ENCODE measurements around the gene PITX3.
"Not testable (repeated sequence)": the region's sequence is repeated elsewhere in the genome, so short reads cannot be mapped to it uniquely, and the experiment has no call there.

The PITX3 gene

DNA sequence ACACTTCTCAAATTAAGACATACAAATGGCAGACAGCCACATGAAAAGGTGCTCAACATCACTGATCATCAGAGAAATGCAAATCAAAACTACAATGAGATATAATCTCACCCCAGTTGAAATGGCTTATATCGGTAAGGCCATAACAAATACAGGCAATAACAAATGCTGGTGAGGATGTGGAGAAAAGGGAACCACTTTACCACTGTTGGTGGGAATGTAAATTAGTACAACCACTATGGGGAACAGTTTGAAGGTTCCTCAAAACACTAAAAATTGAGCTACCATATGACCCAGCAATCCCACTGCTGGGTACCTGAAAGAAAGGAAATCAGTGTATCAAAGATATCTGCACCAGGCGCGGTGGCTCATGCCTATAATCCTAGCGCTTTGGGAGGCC is 27.7 kb downstream of the PITX3 start:
- not testable (repeated sequence) for H3K4me3 ChIP-seq (replicated peaks; ENCODE audit: insufficient read depth, low read length); H3K27me3 ChIP-seq (ENCODE audit: insufficient read depth, poor library complexity, severe bottlenecking); H3K27ac ChIP-seq (replicated peaks)
- peak; percentile 52; the same call in 1 of the 2 replicates for TF ChIP-seq SPI1 (IDR thresholded peaks at IDR 0.05; ENCODE audit: borderline replicate concordance, low read depth)
- peak in 1 of 2 experiments; percentile 55 for DNase-seq (ENCODE audit: low read depth in 1 of 2, low spot score in 1 of 2)

DNA sequence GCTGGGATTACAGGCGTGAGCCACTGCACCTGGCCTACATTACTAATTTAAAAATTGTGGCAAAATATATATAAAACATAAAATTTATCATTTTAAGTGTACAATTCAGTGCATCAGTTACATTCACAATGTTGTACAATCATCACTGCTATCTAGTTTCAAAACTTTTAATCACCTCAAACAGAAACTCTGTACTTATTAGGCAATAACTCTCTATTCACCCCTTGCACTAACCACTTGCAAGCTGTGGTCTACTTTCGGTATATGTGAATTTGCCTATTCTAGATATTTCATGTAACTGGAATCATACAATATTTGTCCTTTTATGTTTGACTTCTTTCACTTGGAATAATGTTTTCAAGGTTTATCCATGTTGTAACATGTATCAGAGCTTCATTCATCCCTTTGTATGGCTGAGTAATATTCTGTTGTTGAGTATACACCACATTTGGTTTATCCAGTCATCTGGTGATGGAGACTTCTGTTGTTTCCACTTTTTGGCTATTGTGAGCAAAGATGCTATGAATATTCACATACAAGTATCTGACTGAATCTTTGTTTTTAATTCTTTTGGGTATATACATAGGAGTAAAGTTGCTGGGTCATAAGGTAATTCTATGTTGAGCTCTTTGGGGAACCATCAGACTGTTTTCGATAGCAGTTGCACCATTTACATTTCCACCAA is 29.6 kb downstream of the PITX3 start:
- Histone ChIP-seq H3K4me3 (replicated peaks; ENCODE audit: insufficient read depth, low read length) (no peak overlapping the region), H3K27ac (replicated peaks) (no peak overlapping the region), H3K27me3 (ENCODE audit: insufficient read depth, poor library complexity, severe bottlenecking) (no peaks in the 10 kb centered on the region)
- DNase-seq (ENCODE audit: low read depth in 1 of 2, low spot score in 1 of 2), result no peak
- TF ChIP-seq, protein P1, sequence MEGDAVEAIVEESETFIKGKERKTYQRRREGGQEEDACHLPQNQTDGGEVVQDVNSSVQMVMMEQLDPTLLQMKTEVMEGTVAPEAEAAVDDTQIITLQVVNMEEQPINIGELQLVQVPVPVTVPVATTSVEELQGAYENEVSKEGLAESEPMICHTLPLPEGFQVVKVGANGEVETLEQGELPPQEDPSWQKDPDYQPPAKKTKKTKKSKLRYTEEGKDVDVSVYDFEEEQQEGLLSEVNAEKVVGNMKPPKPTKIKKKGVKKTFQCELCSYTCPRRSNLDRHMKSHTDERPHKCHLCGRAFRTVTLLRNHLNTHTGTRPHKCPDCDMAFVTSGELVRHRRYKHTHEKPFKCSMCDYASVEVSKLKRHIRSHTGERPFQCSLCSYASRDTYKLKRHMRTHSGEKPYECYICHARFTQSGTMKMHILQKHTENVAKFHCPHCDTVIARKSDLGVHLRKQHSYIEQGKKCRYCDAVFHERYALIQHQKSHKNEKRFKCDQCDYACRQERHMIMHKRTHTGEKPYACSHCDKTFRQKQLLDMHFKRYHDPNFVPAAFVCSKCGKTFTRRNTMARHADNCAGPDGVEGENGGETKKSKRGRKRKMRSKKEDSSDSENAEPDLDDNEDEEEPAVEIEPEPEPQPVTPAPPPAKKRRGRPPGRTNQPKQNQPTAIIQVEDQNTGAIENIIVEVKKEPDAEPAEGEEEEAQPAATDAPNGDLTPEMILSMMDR (IDR thresholded peaks at IDR 0.05; ENCODE audit: insufficient read depth, low read length), result no peak
- TF ChIP-seq GABPA (IDR thresholded peaks at IDR 0.05; ENCODE audit: low read depth) (no peak), POLR2AphosphoS5 (IDR thresholded peaks at IDR 0.05; ENCODE audit: low read depth) (no peak), SPI1 (IDR thresholded peaks at IDR 0.05; ENCODE audit: borderline replicate concordance, low read depth) (no peak)
- TF ChIP-seq, protein P2, sequence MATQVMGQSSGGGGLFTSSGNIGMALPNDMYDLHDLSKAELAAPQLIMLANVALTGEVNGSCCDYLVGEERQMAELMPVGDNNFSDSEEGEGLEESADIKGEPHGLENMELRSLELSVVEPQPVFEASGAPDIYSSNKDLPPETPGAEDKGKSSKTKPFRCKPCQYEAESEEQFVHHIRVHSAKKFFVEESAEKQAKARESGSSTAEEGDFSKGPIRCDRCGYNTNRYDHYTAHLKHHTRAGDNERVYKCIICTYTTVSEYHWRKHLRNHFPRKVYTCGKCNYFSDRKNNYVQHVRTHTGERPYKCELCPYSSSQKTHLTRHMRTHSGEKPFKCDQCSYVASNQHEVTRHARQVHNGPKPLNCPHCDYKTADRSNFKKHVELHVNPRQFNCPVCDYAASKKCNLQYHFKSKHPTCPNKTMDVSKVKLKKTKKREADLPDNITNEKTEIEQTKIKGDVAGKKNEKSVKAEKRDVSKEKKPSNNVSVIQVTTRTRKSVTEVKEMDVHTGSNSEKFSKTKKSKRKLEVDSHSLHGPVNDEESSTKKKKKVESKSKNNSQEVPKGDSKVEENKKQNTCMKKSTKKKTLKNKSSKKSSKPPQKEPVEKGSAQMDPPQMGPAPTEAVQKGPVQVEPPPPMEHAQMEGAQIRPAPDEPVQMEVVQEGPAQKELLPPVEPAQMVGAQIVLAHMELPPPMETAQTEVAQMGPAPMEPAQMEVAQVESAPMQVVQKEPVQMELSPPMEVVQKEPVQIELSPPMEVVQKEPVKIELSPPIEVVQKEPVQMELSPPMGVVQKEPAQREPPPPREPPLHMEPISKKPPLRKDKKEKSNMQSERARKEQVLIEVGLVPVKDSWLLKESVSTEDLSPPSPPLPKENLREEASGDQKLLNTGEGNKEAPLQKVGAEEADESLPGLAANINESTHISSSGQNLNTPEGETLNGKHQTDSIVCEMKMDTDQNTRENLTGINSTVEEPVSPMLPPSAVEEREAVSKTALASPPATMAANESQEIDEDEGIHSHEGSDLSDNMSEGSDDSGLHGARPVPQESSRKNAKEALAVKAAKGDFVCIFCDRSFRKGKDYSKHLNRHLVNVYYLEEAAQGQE (IDR thresholded peaks at IDR 0.05; ENCODE audit: insufficient replicate concordance, low read depth), result no peak

DNA sequence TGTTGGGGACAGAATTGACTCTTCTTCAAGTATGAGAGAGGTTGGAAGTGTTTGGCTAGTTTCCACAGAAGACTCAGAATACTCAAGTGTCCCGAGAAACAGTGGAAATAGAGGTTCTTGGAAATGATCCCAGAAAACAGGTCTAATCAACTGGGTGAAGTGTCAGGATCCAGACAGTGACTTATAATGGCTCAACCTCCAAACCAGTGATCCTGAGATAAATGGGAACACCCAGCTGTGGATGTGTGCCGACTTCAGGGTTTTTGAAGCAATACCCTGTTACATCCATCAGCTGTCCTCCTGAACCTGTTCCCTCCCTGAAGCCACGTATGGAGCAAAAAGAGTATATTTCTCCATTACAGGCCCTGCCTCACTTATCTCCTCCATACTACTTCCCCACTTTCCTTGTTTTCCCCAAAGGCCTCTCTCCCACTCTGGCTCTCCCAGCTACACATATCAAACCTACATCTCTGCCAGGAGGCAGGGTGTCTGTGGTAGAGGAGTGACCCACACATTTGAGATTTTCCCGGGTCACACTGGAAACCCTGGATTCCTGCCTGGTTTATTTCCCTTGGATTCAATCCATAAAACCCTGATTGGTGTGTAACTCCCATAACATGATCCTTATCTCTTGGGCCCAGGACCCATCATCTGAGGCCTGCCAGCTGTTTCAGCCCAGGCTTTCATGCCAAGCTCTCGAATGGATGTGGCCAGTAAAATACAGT is 32.8 kb downstream of the PITX3 start:
- no peak overlapping the region for H3K27ac ChIP-seq (replicated peaks)
- TF ChIP-seq POLR2AphosphoS5 (IDR thresholded peaks at IDR 0.05; ENCODE audit: low read depth) (no peak), SPI1 (IDR thresholded peaks at IDR 0.05; ENCODE audit: borderline replicate concordance, low read depth) (no peak), GABPA (IDR thresholded peaks at IDR 0.05; ENCODE audit: low read depth) (no peak)
- TF ChIP-seq, protein P2 (IDR thresholded peaks at IDR 0.05; ENCODE audit: insufficient replicate concordance, low read depth), result no peak
- TF ChIP-seq, protein P1 (IDR thresholded peaks at IDR 0.05; ENCODE audit: insufficient read depth, low read length), result no peak
- no peaks in the 10 kb centered on the region for H3K27me3 ChIP-seq (ENCODE audit: insufficient read depth, poor library complexity, severe bottlenecking)
- no peak for DNase-seq (ENCODE audit: low read depth in 1 of 2, low spot score in 1 of 2)
- H3K4me3 ChIP-seq (replicated peaks; ENCODE audit: insufficient read depth, low read length), result no peak overlapping the region

DNA sequence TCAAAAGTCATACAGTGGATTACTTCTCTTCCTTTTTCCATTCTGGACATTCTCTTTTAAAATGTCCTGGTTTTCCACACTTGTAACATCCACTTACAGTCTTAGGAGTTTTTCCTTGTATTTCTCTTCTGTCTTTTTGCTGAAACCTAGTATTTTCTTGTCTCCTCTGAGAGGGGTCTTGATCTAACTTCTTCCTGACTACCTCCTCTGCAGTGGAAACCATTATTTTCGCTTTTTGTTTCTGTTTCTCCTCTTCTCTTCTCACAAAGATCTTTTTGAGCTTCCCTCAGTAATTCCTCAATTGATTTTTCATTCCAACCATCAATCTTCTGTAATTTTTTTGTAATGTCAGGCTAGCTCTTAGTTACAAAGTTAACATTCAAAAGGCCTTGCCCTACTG is 38.9 kb downstream of the PITX3 start:
- TF ChIP-seq POLR2AphosphoS5 (IDR thresholded peaks at IDR 0.05; ENCODE audit: low read depth), result no peak
- TF ChIP-seq GABPA (IDR thresholded peaks at IDR 0.05; ENCODE audit: low read depth), result no peak
- TF ChIP-seq, protein P2 (IDR thresholded peaks at IDR 0.05; ENCODE audit: insufficient replicate concordance, low read depth), result no peak
- no peak for TF ChIP-seq SPI1 (IDR thresholded peaks at IDR 0.05; ENCODE audit: borderline replicate concordance, low read depth)
- TF ChIP-seq, protein P1 (IDR thresholded peaks at IDR 0.05; ENCODE audit: insufficient read depth, low read length), result no peak
- no peak for DNase-seq (ENCODE audit: low read depth in 1 of 2, low spot score in 1 of 2)
- no peak overlapping the region for H3K4me3 ChIP-seq (replicated peaks; ENCODE audit: insufficient read depth, low read length)

More for the DNA sequence above, 38.9 kb downstream of the PITX3 start:
- Histone ChIP-seq H3K27ac (replicated peaks) (no peak overlapping the region), H3K27me3 (ENCODE audit: insufficient read depth, poor library complexity, severe bottlenecking) (no peaks in the 10 kb centered on the region)
